ENCODE measurements around the gene CALHM6. TPM values are rescaled to one million over a fixed set of nuclear protein-coding genes. Genes with fewer than 3 reads are reported as not detected.

The CALHM6 gene
- total RNA-seq, 2 donors from 2014 or later, result 5.3 to 6.0 TPM

DNA sequence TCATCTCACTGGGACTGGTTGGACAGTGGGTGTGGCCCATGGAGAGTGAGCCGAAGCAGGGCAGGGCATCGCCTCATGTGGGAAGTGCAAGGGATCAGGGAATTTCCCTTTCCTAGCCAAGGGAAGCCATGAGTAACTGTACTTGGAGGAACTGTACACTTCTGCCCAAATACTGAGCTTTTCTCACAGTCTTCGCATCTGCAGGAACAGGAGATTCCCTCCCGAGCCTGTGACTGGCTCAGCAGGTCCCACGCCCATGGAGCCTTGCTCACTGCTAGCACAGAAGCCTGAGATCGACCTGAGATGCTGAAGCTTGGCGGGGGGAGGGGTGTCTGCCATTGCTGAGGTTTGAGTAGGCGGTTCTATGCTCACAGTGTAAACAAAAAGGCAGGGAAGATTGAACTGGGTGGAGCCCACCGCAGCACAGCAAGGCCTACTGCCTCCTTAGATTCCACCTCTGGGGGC lies 39.8 kb downstream of the CALHM6 start:
- H3K4me1 Mint-ChIP-seq (ENCODE audit: low read depth), result peaks cover 5% of the 10 kb centered on the region
- H3K27me3 Mint-ChIP-seq (ENCODE audit: low read depth), result peaks cover 28% of the 10 kb centered on the region

DNA sequence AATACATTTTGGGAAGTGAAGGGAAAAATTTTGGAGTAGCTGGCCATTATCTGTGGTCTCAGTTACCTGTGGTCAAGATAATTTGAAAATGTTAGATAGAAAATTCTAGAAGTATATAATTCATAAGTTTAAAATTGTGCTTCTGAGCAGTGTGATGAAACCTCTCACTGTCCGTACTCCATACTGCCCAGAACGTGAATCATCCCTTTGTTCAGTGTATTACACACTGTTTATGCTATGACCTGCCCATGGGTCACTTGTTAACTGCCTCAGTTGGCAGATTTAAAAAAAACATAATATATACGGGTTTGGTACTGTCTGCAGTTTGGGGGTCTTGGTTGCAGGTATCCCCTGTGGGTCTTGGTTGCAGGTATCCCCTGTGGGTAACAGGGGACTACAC lies 46.1 kb downstream of the CALHM6 start:
- H3K36me3 Mint-ChIP-seq (ENCODE audit: insufficient read depth in 2 of 2), result peaks cover 4 to 12% of the 10 kb centered on the region in 2 donors

More for the DNA sequence above, 39.8 kb downstream of the CALHM6 start:
- H3K27ac Mint-ChIP-seq, result no peak overlapping the region
- peak overlapping the region in 1 of 2 donors; percentile 38 for H3K4me3 Mint-ChIP-seq
- H3K36me3 Mint-ChIP-seq (ENCODE audit: insufficient read depth in 2 of 2), result peaks cover 9 to 18% of the 10 kb centered on the region in 2 donors
- H3K9me3 Mint-ChIP-seq, result peaks cover 9 to 14% of the 10 kb centered on the region in 2 donors
- peak in 1 of 2 donors; percentile 21 for DNase-seq
- ATAC-seq (replicated peaks in 1 of 2), result no peak

DNA sequence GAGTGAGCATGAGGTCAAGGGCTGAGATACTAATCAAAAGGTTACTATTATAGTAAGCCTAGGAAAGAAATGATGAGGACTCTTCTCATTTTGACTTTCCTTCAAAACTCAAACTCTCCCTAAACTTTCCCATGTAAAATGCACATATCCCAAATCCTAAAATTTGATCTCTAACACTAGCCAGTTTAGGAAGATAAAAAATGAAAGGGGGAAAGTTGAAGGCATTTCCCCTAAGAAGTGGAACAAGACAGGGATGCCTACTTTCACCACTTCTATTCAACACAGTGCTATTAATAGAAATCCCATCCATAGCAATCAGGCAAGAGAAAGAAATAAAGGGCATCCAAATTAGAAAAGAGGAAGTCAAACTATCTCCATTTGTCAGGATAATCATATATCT lies 47.4 kb downstream of the CALHM6 start:
- H3K4me3 Mint-ChIP-seq, result no peak overlapping the region
- no peak overlapping the region for H3K27ac Mint-ChIP-seq
- H3K36me3 Mint-ChIP-seq (ENCODE audit: insufficient read depth in 2 of 2), result peaks cover 4 to 11% of the 10 kb centered on the region in 2 donors
- ATAC-seq (replicated peaks in 1 of 2), result no peak
- no peak for DNase-seq
- no peaks in the 10 kb centered on the region for H3K4me1 Mint-ChIP-seq (ENCODE audit: low read depth)
- peaks cover 6 to 9% of the 10 kb centered on the region in 2 donors for H3K9me3 Mint-ChIP-seq
- H3K27me3 Mint-ChIP-seq (ENCODE audit: low read depth), result peaks cover 13% of the 10 kb centered on the region

More for the DNA sequence above, 46.1 kb downstream of the CALHM6 start:
- Mint-ChIP-seq H3K4me1 (ENCODE audit: low read depth) (no peaks in the 10 kb centered on the region), H3K4me3 (no peak overlapping the region), H3K27me3 (ENCODE audit: low read depth) (peaks cover 15% of the 10 kb centered on the region), H3K27ac (no peak overlapping the region), H3K9me3 (peaks cover 10 to 12% of the 10 kb centered on the region in 2 donors)
- DNase-seq, result no peak
- ATAC-seq (replicated peaks in 1 of 2), result no peak

GRCh38 chr6:116511424-116512110 lies 50.4 kb downstream of the CALHM6 start, which contains the start of gene CALHM5:
TSS of gene CALHM5 (plus strand) at chr6:116511639. CDS start at chr6:116511697, 58 bp downstream.
- H3K36me3 Mint-ChIP-seq (ENCODE audit: insufficient read depth in 2 of 2), result no peaks in the 10 kb centered on the region
- H3K4me3 Mint-ChIP-seq, result no peak within 1 kb of the TSS
- H3K9me3 Mint-ChIP-seq, result peaks cover 0 to under 1% of the 10 kb centered on the region in 2 donors
- ATAC-seq (replicated peaks in 1 of 2), result no peak
- H3K4me1 Mint-ChIP-seq (ENCODE audit: low read depth), result no peaks in the 10 kb centered on the region
- no peaks in the 10 kb centered on the region for H3K27me3 Mint-ChIP-seq (ENCODE audit: low read depth)
- no peak within 1 kb of the TSS for H3K27ac Mint-ChIP-seq
- no peak for DNase-seq

DNA sequence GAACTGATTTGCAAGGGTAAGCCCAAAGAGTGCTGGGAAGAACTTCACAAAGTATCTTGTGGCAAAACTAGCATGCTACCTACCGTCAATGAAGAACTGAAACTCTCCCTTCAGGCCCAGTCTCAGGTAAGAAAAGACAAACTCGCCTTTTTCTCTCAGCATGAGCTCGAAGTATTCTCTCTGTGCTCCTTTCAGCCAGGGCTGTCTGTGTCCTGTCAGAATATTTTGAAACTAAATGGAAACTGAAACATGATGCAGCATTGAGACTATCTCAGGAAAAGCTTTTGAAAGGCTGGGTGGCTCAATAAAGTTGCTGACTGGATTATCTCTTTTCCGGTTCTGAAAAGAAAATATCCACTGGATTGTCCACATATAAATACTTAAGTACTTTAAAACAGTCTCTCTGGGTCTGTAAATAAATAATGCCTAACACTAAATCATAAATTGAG lies 51.0 kb downstream of the CALHM6 start:
- Mint-ChIP-seq H3K4me1 (ENCODE audit: low read depth) (no peaks in the 10 kb centered on the region), H3K27me3 (ENCODE audit: low read depth) (no peaks in the 10 kb centered on the region), H3K36me3 (ENCODE audit: insufficient read depth in 2 of 2) (no peaks in the 10 kb centered on the region), H3K9me3 (no peaks in the 10 kb centered on the region), H3K4me3 (no peak overlapping the region), H3K27ac (no peak overlapping the region)
- ATAC-seq (replicated peaks in 1 of 2) (no peak), DNase-seq (no peak)

GRCh38 chr6:116512734-116513133 lies 51.6 kb downstream of the CALHM6 start:
- H3K27me3 Mint-ChIP-seq (ENCODE audit: low read depth), result no peaks in the 10 kb centered on the region
- no peak overlapping the region for H3K27ac Mint-ChIP-seq
- no peak for DNase-seq
- no peaks in the 10 kb centered on the region for H3K36me3 Mint-ChIP-seq (ENCODE audit: insufficient read depth in 2 of 2)
- ATAC-seq (replicated peaks in 1 of 2), result no peak
- H3K9me3 Mint-ChIP-seq, result no peaks in the 10 kb centered on the region
- no peaks in the 10 kb centered on the region for H3K4me1 Mint-ChIP-seq (ENCODE audit: low read depth)
- H3K4me3 Mint-ChIP-seq, result no peak overlapping the region

Other genes with a start within 250 kb of the CALHM6 start
- gene TSPYL4, start 207.3 kb upstream of the CALHM6 start, total RNA-seq, result 10 to 100 TPM; 12.5 to 12.6 TPM
- 10 to 100 TPM; 43.2 to 55.0 TPM for gene TSPYL1, start 181.4 kb upstream of the CALHM6 start, total RNA-seq
- 10 to 100 TPM in 1 of 2 donors, 1 to 10 TPM in 1; 8.5 to 15.1 TPM for gene DSE, start 90.4 kb upstream of the CALHM6 start, total RNA-seq
- not detected for gene CALHM5, start 50.3 kb downstream of the CALHM6 start, total RNA-seq
- not detected for gene TRAPPC3L, start 84.3 kb downstream of the CALHM6 start, total RNA-seq
- gene CALHM4, start 92.4 kb downstream of the CALHM6 start, total RNA-seq, result not detected
- gene RWDD1, start 110.1 kb downstream of the CALHM6 start, total RNA-seq, result 10 to 100 TPM; 42.4 to 46.6 TPM
- under 1 TPM; 0.09 to 0.17 TPM for gene RSPH4A, start 155.1 kb downstream of the CALHM6 start, total RNA-seq
- gene ZUP1, start 207.4 kb downstream of the CALHM6 start, total RNA-seq, result 10 to 100 TPM; 23.1 to 25.1 TPM
- 10 to 100 TPM; 12.2 to 17.6 TPM for gene KPNA5, start 219.8 kb downstream of the CALHM6 start, total RNA-seq

Data from activated T-cell treated with anti-CD3 and anti-CD28 coated beads, Interleukin-2, amount 50 U/mL, for 72 hours (primary cell).